Effector memory CD4-positive, alpha-beta T cell (primary cell): ENCODE measurements around the gene JMY.

Source experiments
- DNase-seq, 3 donors: peaks; one replicate each; pipeline ENCODE4 v3.0.0-alpha.2; 2020
- H3K27ac ChIP-seq: 2 replicates; pipeline ENCODE4 v1.7.0; 2013; ENCODE audit warnings: mild to moderate bottlenecking, low read length, moderate library complexity; ENCODE audit not compliant: insufficient read depth, poor library complexity, severe bottlenecking
- H3K27me3 ChIP-seq: replicated peaks from 2 replicates; pipeline ENCODE4 v1.7.0; 2013; ENCODE audit warnings: mild to moderate bottlenecking, low read length; ENCODE audit not compliant: insufficient read depth, control insufficient read depth, poor library complexity, severe bottlenecking
- H3K36me3 ChIP-seq: 2 replicates; pipeline ENCODE4 v1.7.0; 2013; ENCODE audit warnings: mild to moderate bottlenecking, low read length, moderate library complexity; ENCODE audit not compliant: control insufficient read depth, insufficient read depth
- H3K4me1 ChIP-seq: 2 replicates; pipeline ENCODE4 v1.7.0; 2013; ENCODE audit warnings: low read length, mild to moderate bottlenecking; ENCODE audit not compliant: control insufficient read depth, insufficient read depth, poor library complexity, severe bottlenecking
- H3K4me3 ChIP-seq: 2 replicates; pipeline ENCODE4 v1.7.0; 2013; ENCODE audit warnings: low read length, low read depth, mild to moderate bottlenecking; ENCODE audit not compliant: insufficient read depth, poor library complexity, severe bottlenecking
- H3K9me3 ChIP-seq: 2 replicates; pipeline ENCODE4 v1.7.0; 2013; ENCODE audit warnings: mild to moderate bottlenecking, low read length, moderate library complexity; ENCODE audit not compliant: control insufficient read depth

The JMY gene

DNA sequence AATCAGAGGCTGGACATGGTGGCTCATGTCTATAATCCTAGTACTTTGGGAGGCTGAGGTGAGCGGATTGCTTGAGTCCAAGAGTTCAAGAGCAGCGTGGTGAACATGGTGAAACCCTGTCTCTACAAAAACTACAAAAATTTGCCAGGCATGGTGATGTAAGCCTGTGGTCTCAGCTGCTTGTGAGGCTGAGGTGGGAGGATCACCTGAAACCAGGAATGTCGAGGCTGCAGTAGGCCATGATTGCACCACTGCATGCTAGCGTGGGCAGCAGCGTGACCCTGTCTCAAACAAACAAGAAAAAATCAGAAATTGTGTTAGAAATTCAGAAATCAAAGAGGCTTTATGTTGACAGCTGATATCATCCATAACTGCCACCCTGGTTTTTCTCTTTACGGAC is 21.4 kb downstream of the JMY start:
- Histone ChIP-seq H3K36me3 (peaks cover 4% of the 10 kb centered on the region), H3K27ac (no peak overlapping the region), H3K4me1 (peaks cover 4% of the 10 kb centered on the region), H3K9me3 (no peaks in the 10 kb centered on the region), H3K27me3 (no peaks in the 10 kb centered on the region), H3K4me3 (no peak overlapping the region)
- DNase-seq = no peak

GRCh38 chr5:79258801-79259200 is 22.9 kb downstream of the JMY start:
- H3K9me3 ChIP-seq = no peaks in the 10 kb centered on the region
- H3K27me3 ChIP-seq = no peaks in the 10 kb centered on the region
- no peaks in the 10 kb centered on the region for H3K4me1 ChIP-seq
- H3K27ac ChIP-seq = no peak overlapping the region
- no peak for DNase-seq
- H3K4me3 ChIP-seq = no peak overlapping the region
- H3K36me3 ChIP-seq = peaks cover 4% of the 10 kb centered on the region

DNA sequence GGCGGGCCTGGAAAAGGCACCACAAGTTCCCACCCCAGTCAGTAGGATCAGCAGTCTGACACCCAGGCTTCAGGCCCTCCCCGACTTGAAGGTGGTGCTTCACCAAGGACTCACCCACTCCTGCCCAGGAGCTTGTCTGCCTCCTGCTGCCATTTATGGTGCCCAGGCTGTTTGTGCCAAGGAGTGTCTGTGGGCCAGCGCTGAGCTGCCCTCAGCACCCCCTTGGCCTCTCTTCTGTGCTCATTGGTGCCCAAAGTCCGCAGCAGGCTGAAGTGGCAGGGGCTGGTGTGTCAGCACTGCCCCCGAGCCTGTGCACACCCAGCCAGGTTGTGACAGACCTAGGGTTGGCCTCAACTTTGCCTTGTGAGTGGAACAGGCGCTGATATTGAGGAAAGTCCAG is 23.5 kb downstream of the JMY start:
- Histone ChIP-seq H3K36me3 (peaks cover 4% of the 10 kb centered on the region), H3K4me1 (no peaks in the 10 kb centered on the region), H3K27ac (no peak overlapping the region), H3K27me3 (no peaks in the 10 kb centered on the region), H3K9me3 (no peaks in the 10 kb centered on the region), H3K4me3 (no peak overlapping the region)
- no peak for DNase-seq

GRCh38 chr5:79259810-79260209 is 23.9 kb downstream of the JMY start:
- peaks cover 4% of the 10 kb centered on the region for H3K36me3 ChIP-seq
- no peaks in the 10 kb centered on the region for H3K4me1 ChIP-seq
- no peaks in the 10 kb centered on the region for H3K9me3 ChIP-seq
- H3K27ac ChIP-seq = no peak overlapping the region
- DNase-seq = no peak
- H3K4me3 ChIP-seq = no peak overlapping the region
- no peaks in the 10 kb centered on the region for H3K27me3 ChIP-seq

GRCh38 chr5:79261897-79262296 is 26.0 kb downstream of the JMY start:
- no peaks in the 10 kb centered on the region for H3K4me1 ChIP-seq
- H3K27me3 ChIP-seq = no peaks in the 10 kb centered on the region
- DNase-seq = no peak
- peaks cover 4% of the 10 kb centered on the region for H3K36me3 ChIP-seq
- no peaks in the 10 kb centered on the region for H3K9me3 ChIP-seq
- no peak overlapping the region for H3K27ac ChIP-seq
- no peak overlapping the region for H3K4me3 ChIP-seq

DNA sequence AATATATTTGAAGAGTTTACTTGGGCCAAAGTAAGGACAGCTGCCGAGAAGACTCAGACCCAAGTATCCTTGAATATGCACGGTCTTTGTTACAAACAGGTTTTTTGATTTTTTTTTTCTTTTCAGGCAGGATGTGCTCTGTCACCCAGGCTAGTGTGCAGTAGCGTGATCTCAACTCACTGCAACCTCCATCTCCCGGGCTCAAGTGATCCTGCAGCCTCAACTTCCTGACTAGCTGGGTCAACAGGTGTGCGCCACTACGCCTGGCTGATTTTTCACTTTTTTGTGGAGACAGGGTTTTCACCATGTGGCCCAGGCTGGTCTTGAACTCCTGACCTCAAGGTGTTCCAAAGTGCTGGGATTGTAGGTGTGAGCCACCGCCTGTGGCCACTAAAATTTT is 27.4 kb downstream of the JMY start:
- Histone ChIP-seq H3K4me3 (no peak overlapping the region), H3K27ac (no peak overlapping the region), H3K4me1 (no peaks in the 10 kb centered on the region), H3K27me3 (no peaks in the 10 kb centered on the region), H3K36me3 (peaks cover 4% of the 10 kb centered on the region), H3K9me3 (no peaks in the 10 kb centered on the region)
- DNase-seq = no peak

GRCh38 chr5:79267180-79267579 is 31.2 kb downstream of the JMY start:
- no peak overlapping the region for H3K4me3 ChIP-seq
- H3K27me3 ChIP-seq = no peaks in the 10 kb centered on the region
- H3K9me3 ChIP-seq = no peaks in the 10 kb centered on the region
- H3K27ac ChIP-seq = no peak overlapping the region
- H3K4me1 ChIP-seq = no peaks in the 10 kb centered on the region
- DNase-seq = no peak
- no peaks in the 10 kb centered on the region for H3K36me3 ChIP-seq

GRCh38 chr5:79269733-79270166 is 33.8 kb downstream of the JMY start:
- Histone ChIP-seq H3K27me3 (no peaks in the 10 kb centered on the region), H3K36me3 (no peaks in the 10 kb centered on the region), H3K9me3 (no peaks in the 10 kb centered on the region), H3K27ac (no peak overlapping the region), H3K4me3 (no peak overlapping the region), H3K4me1 (no peaks in the 10 kb centered on the region)
- DNase-seq = no peak

DNA sequence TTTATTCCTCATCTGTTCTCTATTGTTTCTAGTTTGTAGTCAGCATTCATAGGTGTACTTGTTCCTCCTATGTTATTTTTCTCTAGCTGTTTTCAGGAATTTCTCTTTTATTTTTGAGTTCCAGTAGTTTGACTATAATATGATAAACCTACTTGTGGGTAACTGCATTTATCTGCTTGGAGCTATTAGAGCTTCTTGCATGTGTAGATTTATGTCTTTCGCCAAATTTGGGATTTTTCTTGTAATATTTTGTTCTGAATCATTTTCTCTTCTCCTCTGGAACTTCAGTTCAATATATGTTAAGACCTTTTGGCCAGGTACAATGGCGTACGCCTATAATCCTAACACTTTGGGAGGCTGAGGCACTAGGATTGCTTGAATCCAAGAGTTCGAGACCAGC is 37.4 kb downstream of the JMY start:
- no peaks in the 10 kb centered on the region for H3K27me3 ChIP-seq
- H3K4me3 ChIP-seq = no peak overlapping the region
- no peaks in the 10 kb centered on the region for H3K9me3 ChIP-seq
- H3K27ac ChIP-seq = no peak overlapping the region
- no peaks in the 10 kb centered on the region for H3K4me1 ChIP-seq
- no peak for DNase-seq
- H3K36me3 ChIP-seq = no peaks in the 10 kb centered on the region

GRCh38 chr5:79284846-79285245 is 48.9 kb downstream of the JMY start:
- Histone ChIP-seq H3K4me3 (no peak overlapping the region), H3K4me1 (no peaks in the 10 kb centered on the region), H3K36me3 (peaks cover 5% of the 10 kb centered on the region), H3K27me3 (no peaks in the 10 kb centered on the region), H3K9me3 (no peaks in the 10 kb centered on the region), H3K27ac (no peak overlapping the region)
- no peak for DNase-seq

GRCh38 chr5:79285285-79285684 is 49.4 kb downstream of the JMY start:
- Histone ChIP-seq H3K9me3 (no peaks in the 10 kb centered on the region), H3K4me3 (no peak overlapping the region), H3K4me1 (no peaks in the 10 kb centered on the region), H3K27ac (no peak overlapping the region), H3K27me3 (no peaks in the 10 kb centered on the region), H3K36me3 (peaks cover 8% of the 10 kb centered on the region)
- no peak for DNase-seq
